Natural killer cell (primary cell): Measurements from ENCODE around the gene TMEM30B. TPM values are rescaled to one million over a fixed set of nuclear protein-coding genes. Genes with fewer than 3 reads are reported as not detected.

ENCODE experiments used
- ATAC-seq, 3 donors: fragments of 150-1000 bp in 2 of 3; fragments of 200-7000 bp in 1 of 3; cut with Tn5 transposase; 1 replicate in 1 of 3; 2 replicates in 2 of 3; pipeline ENCODE4 v1.10.0; 2021; ENCODE audit warnings: mild to moderate bottlenecking in 2 of 3, moderate library complexity in 2 of 3
- DNase-seq, 2 donors: peaks; one replicate each; pipeline versions ENCODE4 v3.0.0 to v3.0.0-alpha.2; 2013 to 2021; ENCODE audit warnings: mixed read lengths in 1 of 2
- H3K27ac ChIP-seq: one replicate; pipeline ENCODE4 v1.5.1; 2013; ENCODE audit warnings: mild to moderate bottlenecking, low read length
- H3K27me3 ChIP-seq: one replicate; pipeline ENCODE4 v1.6.1; 2013; ENCODE audit warnings: low read length; ENCODE audit not compliant: control insufficient read depth, insufficient read depth
- H3K36me3 ChIP-seq: one replicate; pipeline ENCODE4 v1.6.1; 2013; ENCODE audit warnings: low read length; ENCODE audit not compliant: control insufficient read depth, insufficient read depth
- H3K4me1 ChIP-seq: one replicate; pipeline ENCODE4 v1.6.1; 2013; ENCODE audit warnings: low read length; ENCODE audit not compliant: control insufficient read depth, insufficient read depth
- H3K4me3 ChIP-seq: one replicate; pipeline ENCODE4 v1.5.1; 2013; ENCODE audit warnings: low read length
- H3K9me3 ChIP-seq: one replicate; pipeline ENCODE4 v1.6.1; 2013; ENCODE audit warnings: low read length; ENCODE audit not compliant: control insufficient read depth, insufficient read depth
- H3K27ac Mint-ChIP-seq, 2 donors: one replicate each; pipeline ENCODE4 v1.8.0; 2022; ENCODE audit warnings: mild to moderate bottlenecking in 2 of 2, mixed read lengths in 2 of 2, moderate library complexity in 1 of 2
- H3K27me3 Mint-ChIP-seq, 2 donors: one replicate each; pipeline ENCODE4 v1.8.0; 2022; ENCODE audit warnings: low read depth in 2 of 2, mixed read lengths in 2 of 2
- H3K36me3 Mint-ChIP-seq: one replicate; pipeline ENCODE4 v1.8.0; 2022; ENCODE audit warnings: mixed read lengths
- H3K4me1 Mint-ChIP-seq, 2 donors: one replicate each; pipeline ENCODE4 v1.8.0; 2022; ENCODE audit warnings: mixed read lengths in 2 of 2
- H3K4me3 Mint-ChIP-seq: one replicate; pipeline ENCODE4 v1.8.0; 2022; ENCODE audit warnings: mild to moderate bottlenecking, moderate library complexity, mixed read lengths
- H3K9me3 Mint-ChIP-seq, 2 donors: one replicate each; pipeline ENCODE4 v1.8.0; 2022; ENCODE audit warnings: mixed read lengths in 2 of 2
- WGBS: methylation state at CpG from one replicate; pipeline ENCODE4 v1.1.7; 2013; ENCODE audit warnings: missing lambda C conversion rate; ENCODE audit not compliant: insufficient coverage; 5-methylcytosine and 5-hydroxymethylcytosine counted together
- intact Hi-C: fragments of 100-400 bp; cut with micrococcal nuclease; formaldehyde crosslinking; loops from one replicate; pipeline ENCODE4 v1.14.2; 2022
- total RNA-seq, 4 donors: library from RNA; stranded (reverse); fragments of 120-200 nt in 1 of 4; gene quantifications; one replicate each; pipeline versions ENCODE4 v1.2.3 to v1.2.4, GENCODE V29; 2013 to 2022
- TF ChIP-seq, protein P1 (sequence below): fragments of 200-600 bp; IDR thresholded peaks from one replicate; pipeline ENCODE4 v1.8.0; 2022; ENCODE audit warnings: antibody characterized with exemption

Gene TMEM30B
- total RNA-seq, 3 donors from 2014 or later (not counting 1 experiment from before 2014, with no cell fraction given) = 1.0 to 1.4 (median 1.3) TPM

DNA sequence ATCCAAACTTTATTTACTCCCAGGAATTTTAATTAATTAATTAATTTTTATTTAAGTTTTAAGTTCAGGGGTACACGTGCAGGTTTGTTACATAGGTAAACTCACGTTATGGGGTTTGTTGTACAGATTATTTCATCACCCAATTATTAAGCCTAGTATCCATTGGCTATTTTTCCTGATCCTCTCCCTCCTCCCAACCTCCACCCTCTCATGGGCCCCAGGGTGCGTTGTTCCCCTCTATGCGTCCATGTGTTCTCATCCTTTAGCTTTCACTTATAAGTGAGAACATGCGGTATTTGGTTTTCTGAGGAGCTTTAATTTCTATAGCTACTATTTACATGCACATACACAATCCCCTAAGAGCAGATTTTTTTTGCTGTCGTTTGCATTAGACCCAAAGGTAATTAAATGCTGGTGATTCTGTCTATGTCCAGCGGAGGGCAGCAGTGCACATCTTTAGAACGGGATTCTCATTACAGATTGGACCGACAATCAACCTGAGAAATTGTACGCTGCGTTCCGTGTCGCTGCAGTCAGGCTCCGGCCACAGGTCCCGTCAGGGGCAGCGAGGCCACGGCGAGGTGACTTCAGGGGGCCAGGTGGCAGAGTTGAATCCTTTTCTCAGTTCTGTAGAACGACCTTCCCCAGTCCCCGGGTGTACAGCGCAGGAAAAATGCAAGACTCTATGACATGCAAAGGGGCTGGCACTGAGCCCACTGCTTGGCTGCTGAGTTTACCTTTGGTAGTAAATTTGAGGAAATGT, 11.6 kb downstream of the TMEM30B start:
- TF ChIP-seq, protein P1, sequence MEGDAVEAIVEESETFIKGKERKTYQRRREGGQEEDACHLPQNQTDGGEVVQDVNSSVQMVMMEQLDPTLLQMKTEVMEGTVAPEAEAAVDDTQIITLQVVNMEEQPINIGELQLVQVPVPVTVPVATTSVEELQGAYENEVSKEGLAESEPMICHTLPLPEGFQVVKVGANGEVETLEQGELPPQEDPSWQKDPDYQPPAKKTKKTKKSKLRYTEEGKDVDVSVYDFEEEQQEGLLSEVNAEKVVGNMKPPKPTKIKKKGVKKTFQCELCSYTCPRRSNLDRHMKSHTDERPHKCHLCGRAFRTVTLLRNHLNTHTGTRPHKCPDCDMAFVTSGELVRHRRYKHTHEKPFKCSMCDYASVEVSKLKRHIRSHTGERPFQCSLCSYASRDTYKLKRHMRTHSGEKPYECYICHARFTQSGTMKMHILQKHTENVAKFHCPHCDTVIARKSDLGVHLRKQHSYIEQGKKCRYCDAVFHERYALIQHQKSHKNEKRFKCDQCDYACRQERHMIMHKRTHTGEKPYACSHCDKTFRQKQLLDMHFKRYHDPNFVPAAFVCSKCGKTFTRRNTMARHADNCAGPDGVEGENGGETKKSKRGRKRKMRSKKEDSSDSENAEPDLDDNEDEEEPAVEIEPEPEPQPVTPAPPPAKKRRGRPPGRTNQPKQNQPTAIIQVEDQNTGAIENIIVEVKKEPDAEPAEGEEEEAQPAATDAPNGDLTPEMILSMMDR = peak; percentile 74
- Histone ChIP-seq H3K4me1 (peaks cover 4% of the 10 kb centered on the region), H3K27ac (no peak overlapping the region), H3K27me3 (peaks cover 6% of the 10 kb centered on the region), H3K9me3 (no peaks in the 10 kb centered on the region), H3K4me3 (no peak overlapping the region), H3K36me3 (no peaks in the 10 kb centered on the region)
- intact Hi-C loops = loop anchor here (1.0 to 5.0 kb wide), 3 partner anchors 17 to 858 kb away; no protein-coding TSS in a partner anchor
- 2% methylated on average over 16 of the region's 21 CpGs for WGBS
- Mint-ChIP-seq H3K27me3 (peaks cover 42 to 62% of the 10 kb centered on the region in 2 donors), H3K4me1 (peaks cover 7 to 9% of the 10 kb centered on the region in 2 donors), H3K9me3 (no peaks in the 10 kb centered on the region), H3K36me3 (no peaks in the 10 kb centered on the region), H3K27ac (no peak overlapping the region), H3K4me3 (peak overlapping the region; percentile 32)
- DNase-seq (peak; percentile 62 to 90), ATAC-seq (peak; percentile 89 to 98 (median 98))

DNA sequence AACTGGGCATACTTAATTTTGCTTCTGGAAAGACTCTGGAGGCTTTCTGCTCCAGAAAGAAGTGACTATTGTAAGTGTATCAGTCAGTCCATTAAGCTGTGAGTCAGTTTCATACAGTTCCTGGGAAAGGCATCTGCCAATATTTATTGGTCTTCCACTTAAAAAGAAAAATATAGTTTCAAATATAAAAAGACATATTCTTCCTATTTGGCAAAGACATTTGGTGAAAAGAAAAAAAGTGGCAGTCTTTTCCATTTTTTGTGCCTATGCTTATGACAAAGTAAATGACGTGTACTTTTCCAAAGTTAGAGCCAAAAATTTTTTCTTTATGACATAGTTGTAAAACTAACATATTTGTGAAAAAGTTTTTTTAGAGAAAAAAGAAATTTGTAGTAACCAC, 12.3 kb downstream of the TMEM30B start:
- DNase-seq (no peak), ATAC-seq (no peak)
- intact Hi-C loops = loop anchor here (1.0 to 5.0 kb wide), 3 partner anchors 17 to 858 kb away; no protein-coding TSS in a partner anchor
- H3K27ac ChIP-seq = no peak overlapping the region
- H3K4me3 Mint-ChIP-seq = no peak overlapping the region
- H3K4me3 ChIP-seq = no peak overlapping the region
- H3K4me1 Mint-ChIP-seq = peaks cover 7 to 9% of the 10 kb centered on the region in 2 donors
- no peaks in the 10 kb centered on the region for H3K9me3 Mint-ChIP-seq
- TF ChIP-seq, protein P1 = no peak
- WGBS = no CpG with 5 or more reads among the region's 1 CpG
- H3K36me3 Mint-ChIP-seq = no peaks in the 10 kb centered on the region
- H3K4me1 ChIP-seq = peaks cover 4% of the 10 kb centered on the region
- peaks cover 6% of the 10 kb centered on the region for H3K27me3 ChIP-seq
- H3K9me3 ChIP-seq = no peaks in the 10 kb centered on the region
- H3K36me3 ChIP-seq = no peaks in the 10 kb centered on the region
- no peak overlapping the region for H3K27ac Mint-ChIP-seq
- H3K27me3 Mint-ChIP-seq = peaks cover 36 to 58% of the 10 kb centered on the region in 2 donors

DNA sequence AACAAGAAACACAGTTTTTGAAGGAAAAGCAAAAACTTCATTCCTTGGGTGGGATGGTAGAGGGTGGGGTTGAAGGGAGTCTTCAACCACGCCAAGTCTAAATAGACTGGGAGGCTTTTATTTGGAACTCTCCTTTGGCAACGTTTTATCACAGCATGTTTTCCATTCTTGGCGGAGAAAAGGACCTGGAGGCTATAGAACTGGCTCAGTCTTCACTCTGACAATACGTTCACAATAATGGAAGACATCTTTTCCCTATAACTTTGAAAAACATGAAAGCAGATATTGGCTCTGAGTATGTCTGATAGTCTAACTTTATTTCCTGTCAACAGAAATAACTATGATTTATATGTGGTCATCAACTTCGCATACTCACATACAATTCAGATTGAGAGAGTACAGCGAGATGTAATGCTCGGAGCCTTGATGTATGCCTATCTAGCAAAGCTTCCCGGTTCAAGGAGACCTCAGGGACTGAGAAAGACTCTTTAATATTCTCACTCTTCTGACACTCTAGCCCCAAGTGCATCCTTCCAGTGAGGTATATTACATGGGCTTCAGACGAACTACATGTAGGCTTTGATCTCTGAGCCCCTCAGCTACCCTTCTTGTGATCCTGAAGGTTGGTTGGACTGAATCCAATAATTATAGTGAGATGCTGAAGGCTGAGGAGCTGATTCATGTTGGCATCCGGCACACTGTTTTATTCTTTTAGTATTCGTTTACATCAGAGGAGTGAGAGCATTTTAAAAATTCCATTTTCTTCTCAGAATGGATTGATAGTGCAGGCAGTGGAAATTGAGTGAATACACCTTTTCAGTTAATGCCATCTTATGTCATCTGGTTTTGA, 14.0 kb downstream of the TMEM30B start:
- Histone ChIP-seq H3K4me3 (no peak overlapping the region), H3K9me3 (no peaks in the 10 kb centered on the region), H3K27ac (no peak overlapping the region), H3K36me3 (no peaks in the 10 kb centered on the region), H3K27me3 (peaks cover 6% of the 10 kb centered on the region), H3K4me1 (peaks cover 4% of the 10 kb centered on the region)
- 82% methylated on average over 9 of the region's 11 CpGs for WGBS
- ATAC-seq (no peak), DNase-seq (no peak)
- Mint-ChIP-seq H3K4me3 (no peak overlapping the region), H3K27ac (no peak overlapping the region), H3K4me1 (peaks cover 7 to 9% of the 10 kb centered on the region in 2 donors), H3K27me3 (peaks cover 37 to 60% of the 10 kb centered on the region in 2 donors), H3K36me3 (no peaks in the 10 kb centered on the region), H3K9me3 (no peaks in the 10 kb centered on the region)
- TF ChIP-seq, protein P1 = no peak
- intact Hi-C loops = loop anchor here (5.0 kb wide), 1 partner anchor 860 kb away; no protein-coding TSS in a partner anchor
